Endothelial cell of umbilical vein (primary cell): Measurements from ENCODE around the gene NRXN3. TPM values are rescaled to one million over a fixed set of nuclear protein-coding genes. Genes with fewer than 3 reads are reported as not detected.

Experiments used
- BruUV-seq: library from RNA; stranded (reverse); fragments of 400-500 nt; replicated peaks from 2 replicates; lab custom pipeline; 2021; lab: Mats Ljungman, UMichigan
- CTCF ChIA-PET: fragments of 300-600, 350-600 bp; sonication (Branson Sonifier 250); formaldehyde crosslinking; loops from one replicate; lab custom pipeline; 2021; ENCODE audit warnings: antibody characterized with exemption, inconsistent platforms; lab: Charles Lee
- POLR2A ChIA-PET: fragments of 300-600, 350-600 bp; sonication (Branson Sonifier 250); formaldehyde crosslinking; loops from one replicate; lab custom pipeline; 2021; ENCODE audit warnings: antibody characterized with exemption, inconsistent platforms; lab: Charles Lee
- DNase-seq: peaks from one replicate; pipeline ENCODE4 v3.0.0-alpha.2; 2011; ENCODE audit warnings: low read depth, low spot score
- FAIRE-seq: peaks from 2 replicates; lab custom pipeline; 2011; peaks lifted over from hg19 to GRCh38; lab: Jason Lieb, UNC
- H2AFZ ChIP-seq: 2 replicates; pipeline ENCODE4 v1.6.0; 2012; ENCODE audit warnings: low read depth, low read length, control low read depth, inconsistent platforms
- H3K27ac ChIP-seq: 2 replicates; pipeline ENCODE4 v1.5.1; 2011; ENCODE audit warnings: low read depth, mild to moderate bottlenecking, control low read depth, low read length, moderate library complexity; ENCODE audit not compliant: insufficient read depth
- H3K27me3 ChIP-seq, 2 experiments: 2 replicates each; pipeline versions ENCODE4 v1.6.0 to v1.6.1; 2011; ENCODE audit warnings: low read length in 2 of 2, mixed read lengths in 1 of 2; ENCODE audit not compliant: control insufficient read depth in 2 of 2, insufficient read depth in 2 of 2
- H3K36me3 ChIP-seq, 2 experiments: 2 replicates in 1 of 2; 3 replicates in 1 of 2; pipeline ENCODE4 v1.5.1; 2011; ENCODE audit warnings: low read length in 2 of 2, mild to moderate bottlenecking in 1 of 2, moderate library complexity in 1 of 2; ENCODE audit not compliant: control insufficient read depth in 2 of 2, insufficient read depth in 2 of 2; ENCODE audit errors: extremely low read depth in 1 of 2
- H3K4me1 ChIP-seq: 3 replicates; pipeline ENCODE4 v1.5.1; 2011; ENCODE audit warnings: mild to moderate bottlenecking, low read length; ENCODE audit not compliant: control insufficient read depth, insufficient read depth; ENCODE audit errors: extremely low read depth
- H3K4me2 ChIP-seq: 2 replicates; pipeline ENCODE4 v1.6.1; 2011; ENCODE audit warnings: low read length, control low read depth, mixed read lengths; ENCODE audit not compliant: insufficient read depth
- H3K4me3 ChIP-seq, 3 experiments: fragments of 200-600 bp in 1 of 3; sonication (generic), shearing (Covaris generic) in 1 of 3; replicated peaks in 1 of 3; 2 replicates each; pipeline ENCODE4 v1.5.1; 2011 to 2016; ENCODE audit warnings: control low read depth in 3 of 3, low read length in 3 of 3, mild to moderate bottlenecking in 2 of 3, inconsistent platforms in 1 of 3, low read depth in 1 of 3, moderate library complexity in 1 of 3; ENCODE audit not compliant: insufficient read depth in 1 of 3
- H3K79me2 ChIP-seq: 2 replicates; pipeline ENCODE4 v1.6.0; 2012; ENCODE audit warnings: low read length, inconsistent platforms; ENCODE audit not compliant: control insufficient read depth, insufficient read depth
- H3K9ac ChIP-seq: replicated peaks from 2 replicates; pipeline ENCODE3; 2011; ENCODE audit warnings: low read length, control low read depth; ENCODE audit not compliant: insufficient read depth; ENCODE audit errors: extremely low read depth
- H3K9me1 ChIP-seq: replicated peaks from 3 replicates; pipeline ENCODE4 v1.6.0; 2011; ENCODE audit warnings: mild to moderate bottlenecking, low read length; ENCODE audit not compliant: control insufficient read depth, insufficient read depth; ENCODE audit errors: extremely low read depth
- H3K9me3 ChIP-seq: replicated peaks from 2 replicates; pipeline ENCODE4 v1.5.1; 2012; ENCODE audit warnings: low read length, inconsistent platforms; ENCODE audit not compliant: control insufficient read depth, insufficient read depth
- H4K20me1 ChIP-seq: replicated peaks from 2 replicates; pipeline ENCODE3; 2011; ENCODE audit warnings: mild to moderate bottlenecking, low read length; ENCODE audit not compliant: control insufficient read depth, insufficient read depth; ENCODE audit errors: extremely low read depth
- CTCF ChIP-seq, 2 donors: IDR thresholded peaks; 1 replicate in 1 of 2; 2 replicates in 1 of 2; pipeline ENCODE4 v1.5.1; 2011; ENCODE audit warnings: low read length in 2 of 2, mild to moderate bottlenecking in 2 of 2, moderate library complexity in 2 of 2, control low read depth in 1 of 2, inconsistent platforms in 1 of 2, low read depth in 1 of 2; ENCODE audit not compliant: insufficient read depth in 1 of 2; ENCODE audit errors: extremely low read depth in 1 of 2
- FOS ChIP-seq: IDR thresholded peaks from 2 replicates; pipeline ENCODE4 v1.6.1; 2011; ENCODE audit warnings: mild to moderate bottlenecking, low read length, moderate library complexity, borderline replicate concordance; ENCODE audit not compliant: insufficient read depth
- GATA2 ChIP-seq: IDR thresholded peaks from 2 replicates; pipeline ENCODE4 v1.7.0; 2011; ENCODE audit warnings: low read depth, mild to moderate bottlenecking, moderate library complexity, mixed read lengths, low read length; ENCODE audit not compliant: insufficient read length, insufficient read depth
- POLR2A ChIP-seq: IDR thresholded peaks from 2 replicates; pipeline ENCODE4 v1.6.1; 2012; ENCODE audit warnings: low read depth, mild to moderate bottlenecking, control low read depth, low read length
- dilution Hi-C: fragments of 300-500 bp; cut with MboI; formaldehyde crosslinking; loops from one replicate; pipeline ENCODE4 v1.15.0; 2019; ENCODE audit warnings: low sequenced_read_pairs; ENCODE audit not compliant: extremely low pct_ligation_motif_present
- intact Hi-C: fragments of 100-400 bp; cut with micrococcal nuclease; formaldehyde crosslinking; loops from one replicate; pipeline ENCODE4 v1.10.0; 2022
- polyA plus RNA-seq, 4 experiments: library from polyadenylated mRNA; depleted of rRNA in 3 of 4; stranded (reverse) in 3 of 4; unstranded in 1 of 4; fragments of >200 nt; gene quantifications; 2 replicates each; pipeline versions ENCODE4 v1.2.1 to v1.2.3, GENCODE V29; 2011 to 2012; ENCODE audit warnings: missing spikeins in 1 of 4
- total RNA-seq: library from RNA; stranded (reverse); gene quantifications from 2 replicates; pipeline ENCODE4 v1.2.3, GENCODE V29; 2021
- TF ChIP-seq, protein P1 (sequence below): IDR thresholded peaks from 2 replicates; pipeline ENCODE4 v1.6.1; 2011; ENCODE audit not compliant: insufficient read depth, insufficient read length

NRXN3 gene
- total and polyA plus RNA-seq, 2 donors (not counting 3 experiments of a cell fraction or from before 2014, with no cell fraction given): 0.72 to 4.2 TPM

DNA sequence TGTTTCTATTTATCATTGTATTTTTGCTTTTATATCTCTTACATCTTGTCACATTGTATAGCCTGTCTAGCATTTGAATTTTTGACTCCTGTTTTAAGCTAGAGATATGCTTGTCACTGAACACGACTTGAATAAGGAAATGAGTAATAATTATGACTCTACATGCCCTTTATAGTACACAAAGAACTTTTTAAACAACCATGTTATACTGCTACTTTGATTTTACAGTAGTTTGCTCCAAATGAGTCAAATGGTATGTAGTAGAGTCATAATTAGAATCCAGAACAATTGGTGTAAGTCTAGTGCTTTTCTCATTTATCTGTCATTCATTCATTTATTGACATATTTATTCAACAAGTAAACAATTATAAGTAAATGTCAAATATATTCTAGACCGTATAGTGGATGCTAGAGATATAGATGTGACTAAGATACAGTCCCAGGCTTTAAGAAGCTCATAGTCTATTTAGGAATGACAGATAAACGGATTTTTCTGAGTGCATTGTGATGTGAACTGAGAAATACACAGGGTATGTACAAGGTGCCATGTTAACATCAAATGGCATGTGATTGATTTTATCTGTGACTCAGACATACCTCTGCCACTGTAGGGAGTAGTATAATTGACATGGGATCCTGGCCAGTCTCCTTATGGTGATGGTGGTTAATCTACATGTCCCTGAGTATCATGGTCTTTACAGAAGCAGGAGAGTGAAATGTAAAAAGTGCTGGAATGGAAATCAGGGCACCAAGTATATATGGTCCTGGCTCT is 1241.4 kb downstream of the NRXN3 start:
- peak overlapping the region; percentile 45 for H3K27ac ChIP-seq
- no peak overlapping the region for H2AFZ ChIP-seq
- no peaks in the 10 kb centered on the region for H3K9me1 ChIP-seq
- intact Hi-C loops: no loop called here
- H3K4me3 ChIP-seq: no peak overlapping the region
- ChIA-PET POLR2A (no interaction called here), CTCF (interaction anchor here (1.6 kb wide), 1 partner anchor 13 kb away, joined by 5 read pairs; no protein-coding TSS in a partner anchor)
- H3K4me2 ChIP-seq: no peak overlapping the region
- no peaks in the 10 kb centered on the region for H4K20me1 ChIP-seq
- dilution Hi-C loops: no loop called here
- no peak for FAIRE-seq
- no peaks in the 10 kb centered on the region for H3K9me3 ChIP-seq
- TF ChIP-seq, protein P1, sequence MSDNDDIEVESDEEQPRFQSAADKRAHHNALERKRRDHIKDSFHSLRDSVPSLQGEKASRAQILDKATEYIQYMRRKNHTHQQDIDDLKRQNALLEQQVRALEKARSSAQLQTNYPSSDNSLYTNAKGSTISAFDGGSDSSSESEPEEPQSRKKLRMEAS: no peak
- TF ChIP-seq POLR2A (no peak), CTCF (IDR thresholded peaks at IDR 0.05; ENCODE audit: extremely low read depth in 1 of 2, insufficient read depth in 1 of 2, low read depth in 1 of 2, low read length in 2 of 2) (no peak), FOS (peak; percentile 81), GATA2 (peak; percentile 34)
- peak; percentile 15 for DNase-seq
- BruUV-seq: no TSS peak
- peaks cover 4% of the 10 kb centered on the region for H3K4me1 ChIP-seq
- H3K79me2 ChIP-seq: no peaks in the 10 kb centered on the region
- H3K9ac ChIP-seq: no peak overlapping the region
- H3K27me3 ChIP-seq: no peaks in the 10 kb centered on the region
- no peaks in the 10 kb centered on the region for H3K36me3 ChIP-seq
